Left ventricle myocardium superior (tissue), 1 donor: ENCODE measurements around the gene HRK. TPM values are rescaled to one million over a fixed set of nuclear protein-coding genes. Genes with fewer than 3 reads are reported as not detected.

ENCODE experiments used
- ATAC-seq: fragments of 200-7000 bp; cut with Tn5 transposase; one replicate; pipeline ENCODE4 v1.9.1; 2020; ENCODE audit warnings: mild to moderate bottlenecking, moderate library complexity
- DNase-seq: peaks from one replicate; pipeline ENCODE4 v3.0.0-alpha.2; 2020
- intact Hi-C: fragments of 100-400 bp; cut with micrococcal nuclease; formaldehyde crosslinking; loops from one replicate; pipeline ENCODE4 v1.11.0; 2022
- total RNA-seq: library from RNA; stranded (reverse); fragmentation: NEBNext Ultra II Directional; extraction: Animal tissue kit (Norgen Biotek cat#: 25700); gene quantifications from one replicate; pipeline ENCODE4 v1.2.1, GENCODE V29; 2021
- donor health status: DM: no; HTN: yes; CAD: no; lungs with severe emphysema.

Gene HRK
- total RNA-seq, 1 donor from 2014 or later, result 0.20 TPM

DNA sequence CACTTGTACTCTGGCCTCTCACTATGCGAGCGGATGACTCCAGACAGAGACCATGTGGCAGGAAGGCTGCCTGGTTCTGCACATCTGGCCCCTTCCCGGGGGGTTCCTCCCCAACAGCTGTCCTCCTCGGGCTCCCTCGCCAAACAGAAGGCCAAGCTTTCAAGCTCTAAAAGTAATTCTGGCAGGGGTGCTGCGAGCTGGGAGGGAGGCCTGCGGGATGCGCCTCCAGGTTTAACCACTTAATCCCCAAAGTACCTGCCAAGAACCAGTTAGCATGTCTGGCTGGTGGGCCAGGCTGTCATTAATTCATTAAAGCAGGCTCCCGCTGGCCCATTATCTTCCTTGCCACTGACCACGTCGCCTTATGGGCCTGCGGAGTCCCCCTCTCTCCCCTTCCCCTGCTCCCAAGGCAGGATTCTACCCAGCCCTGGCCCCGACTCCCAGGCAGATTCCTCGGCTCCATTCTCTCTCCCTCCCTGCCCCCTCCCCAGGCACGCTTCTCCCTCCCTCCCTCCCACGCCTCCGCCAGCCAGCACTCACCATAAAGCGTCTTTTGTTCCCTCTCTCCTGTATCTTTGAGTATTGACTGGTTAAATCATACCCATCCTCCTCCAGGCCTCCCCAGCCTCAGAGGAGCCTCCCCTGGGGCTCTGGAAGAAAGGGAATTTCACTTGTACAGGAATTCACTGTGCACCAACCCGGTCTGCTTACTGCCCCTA, 4.9 kb downstream of the HRK start:
- ATAC-seq, result no peak
- intact Hi-C loops, result no loop called here

DNA sequence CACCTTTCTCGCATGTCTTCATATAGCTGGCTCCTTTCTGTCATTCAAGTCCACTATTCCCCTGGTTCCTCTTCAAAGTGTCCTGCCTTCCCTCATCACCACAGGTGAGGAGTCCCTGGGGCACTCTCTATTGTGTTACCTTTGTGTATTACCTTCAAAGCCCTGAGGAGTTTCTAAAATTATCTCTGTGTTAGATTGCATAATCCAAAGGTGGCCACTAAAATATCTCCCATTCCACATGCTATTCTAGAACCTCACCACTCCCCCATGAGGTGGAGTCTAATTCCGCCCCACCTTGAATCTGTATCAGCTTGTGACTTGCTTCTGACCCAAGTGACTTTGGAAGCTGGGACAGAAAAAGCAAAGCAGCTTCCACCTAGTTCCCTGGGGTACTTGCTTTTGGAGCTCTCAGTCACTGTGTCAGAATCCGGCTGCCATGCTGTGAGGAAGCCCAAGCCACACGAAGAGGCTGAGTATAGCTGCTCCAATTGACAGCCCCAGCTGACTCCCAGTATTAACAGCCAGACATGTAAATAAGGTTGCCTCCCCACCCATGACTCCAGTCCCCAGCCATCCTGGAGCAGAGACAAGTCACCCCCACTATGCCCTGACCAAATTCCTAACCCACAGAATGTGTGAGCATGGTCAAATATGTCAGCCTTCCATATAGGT, 6.8 kb downstream of the HRK start:
- DNase-seq (no peak), ATAC-seq (no peak)
- intact Hi-C loops, result no loop called here

More for the DNA sequence above, 4.9 kb downstream of the HRK start:
- DNase-seq, result no peak

DNA sequence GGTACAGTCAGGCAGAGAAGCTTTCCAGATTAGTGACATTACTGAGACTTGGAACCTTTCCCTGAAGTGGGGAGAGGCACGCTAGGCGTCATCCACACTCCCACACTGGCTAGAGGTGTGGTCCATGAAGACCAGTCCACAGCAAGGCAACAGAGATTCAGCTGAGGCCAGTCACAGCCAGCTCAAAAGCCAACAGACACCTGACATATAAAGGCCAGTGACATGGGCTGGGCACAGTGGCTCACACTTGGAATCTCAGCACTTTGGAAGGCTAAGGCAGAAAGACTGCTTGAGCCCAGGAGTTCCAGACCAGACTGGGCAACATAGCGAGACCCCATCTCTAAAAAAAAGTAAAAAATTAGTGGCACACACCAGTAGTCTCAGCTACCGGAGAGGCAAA, 10.9 kb downstream of the HRK start:
- ATAC-seq, result no peak
- DNase-seq, result no peak
- intact Hi-C loops, result no loop called here

DNA sequence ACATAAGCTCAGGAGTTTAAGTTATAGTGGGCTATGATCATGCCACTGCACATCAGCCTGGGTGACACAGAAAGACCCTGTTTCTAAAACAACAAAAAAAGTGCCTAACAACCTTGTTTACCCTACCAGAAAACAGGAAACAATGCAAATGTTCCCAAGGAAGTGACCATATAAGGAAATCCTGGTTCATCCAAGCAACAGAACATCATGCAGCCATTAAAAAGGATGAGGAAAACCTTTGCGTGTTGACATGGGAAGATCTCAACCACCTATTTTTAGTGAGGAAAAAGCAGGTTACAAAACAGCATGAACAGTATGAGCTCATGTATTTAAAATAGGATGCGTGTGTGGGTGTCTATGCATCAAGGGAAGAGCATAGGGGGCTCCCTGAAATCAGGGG, 13.7 kb downstream of the HRK start:
- intact Hi-C loops, result no loop called here
- no peak for DNase-seq
- no peak for ATAC-seq

DNA sequence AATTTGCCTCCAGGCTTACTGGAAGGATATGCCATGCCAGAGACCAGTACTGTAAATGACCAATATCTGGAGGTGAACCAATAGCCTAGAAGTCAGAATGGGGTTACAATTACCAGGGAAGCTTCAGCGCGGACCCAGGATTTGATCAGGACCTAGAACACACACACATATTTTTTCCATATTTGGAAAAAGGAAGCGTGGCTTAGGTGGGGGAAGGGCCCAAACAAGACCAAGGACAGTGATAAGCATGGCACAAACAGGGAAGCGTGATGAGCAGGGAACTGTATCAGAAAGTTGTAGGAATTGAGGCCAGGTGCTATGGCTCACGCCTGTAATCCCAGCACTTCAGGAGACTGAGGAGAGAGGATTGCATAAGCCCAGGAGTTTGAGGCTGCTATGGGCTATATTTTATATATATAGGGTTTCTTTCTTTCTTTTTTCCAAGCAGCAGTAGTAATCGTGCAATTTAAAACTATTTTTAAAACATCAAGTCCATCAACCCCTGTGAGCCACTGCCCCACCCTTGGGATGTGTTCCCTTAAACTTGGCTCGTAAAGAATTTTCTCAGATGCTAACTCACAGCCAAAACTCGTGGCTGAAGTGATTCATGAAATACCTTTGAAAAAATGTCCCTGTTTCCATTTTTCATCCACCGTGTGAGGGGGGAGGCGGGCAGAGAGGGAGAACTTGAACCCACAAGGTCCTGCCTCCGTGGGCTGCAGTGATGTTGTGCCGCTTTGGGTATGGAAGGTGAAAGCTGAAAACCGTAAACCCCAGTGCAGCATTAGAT, 16.7 kb downstream of the HRK start:
- DNase-seq, result no peak
- ATAC-seq, result no peak
- intact Hi-C loops, result no loop called here

DNA sequence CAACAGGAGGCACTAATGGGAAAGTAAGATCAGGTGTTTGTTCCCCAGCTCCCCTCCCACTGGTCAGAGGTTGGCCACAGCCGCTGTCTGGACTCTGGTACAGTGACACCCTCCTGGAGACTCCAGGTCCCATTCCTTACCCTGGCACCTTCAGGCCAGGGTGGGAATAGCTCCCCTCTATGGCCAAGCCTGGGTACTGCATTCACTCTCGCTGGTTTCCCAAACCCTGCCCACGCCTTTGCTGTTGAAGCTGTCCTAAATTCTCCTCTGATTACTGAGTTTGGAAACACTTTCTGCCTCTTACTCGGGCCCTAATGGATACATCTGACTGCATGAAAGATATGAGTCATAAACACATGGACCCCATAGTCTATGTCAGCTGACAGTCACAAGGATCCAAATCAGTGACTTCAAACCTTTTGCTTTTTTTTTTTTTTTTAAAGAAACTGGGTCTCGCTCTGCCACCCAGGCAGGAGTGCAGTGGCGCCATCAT, 17.9 kb downstream of the HRK start:
- ATAC-seq, result no peak
- no peak for DNase-seq
- intact Hi-C loops, result no loop called here

DNA sequence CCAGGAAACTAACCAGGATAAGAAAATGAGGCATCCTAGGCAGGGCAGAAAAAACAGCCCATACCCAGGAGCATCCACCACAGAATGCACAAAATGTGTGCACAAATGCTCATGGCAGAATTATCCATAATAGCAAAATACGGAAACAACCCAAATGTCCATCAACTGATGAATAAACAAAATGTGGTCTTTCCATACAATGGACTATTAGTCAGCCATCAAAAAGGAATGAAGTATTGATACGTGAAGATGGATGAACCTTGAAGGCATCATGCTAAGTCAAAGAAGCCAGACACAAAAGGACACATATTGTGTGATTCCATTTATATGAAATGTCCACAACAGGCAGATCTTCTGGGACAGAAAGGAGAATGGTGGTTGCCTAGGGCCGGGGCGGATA, 19.1 kb downstream of the HRK start:
- intact Hi-C loops, result no loop called here
- ATAC-seq (no peak), DNase-seq (no peak)

DNA sequence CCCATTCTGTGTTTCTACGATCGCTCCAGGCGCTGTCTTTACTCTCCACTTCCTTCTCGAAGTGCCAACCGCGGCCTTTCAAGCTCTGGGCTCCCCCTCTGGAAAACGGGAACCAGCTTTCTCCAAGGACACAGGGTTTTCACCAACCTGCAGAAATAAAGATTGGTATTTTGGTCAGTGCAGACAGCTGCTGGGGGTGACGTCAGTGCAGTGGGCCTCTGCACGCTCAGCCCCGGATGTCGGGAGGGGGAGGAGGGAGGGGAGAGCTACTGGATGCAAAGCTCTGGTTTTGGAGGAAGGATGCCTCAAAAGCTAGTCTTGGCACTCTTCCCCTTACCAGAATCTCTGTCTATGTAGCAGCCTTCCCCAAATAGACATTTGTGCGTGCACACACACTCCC, 19.9 kb downstream of the HRK start:
- intact Hi-C loops, result no loop called here
- DNase-seq (peak; percentile 59), ATAC-seq (peak; percentile 82)

DNA sequence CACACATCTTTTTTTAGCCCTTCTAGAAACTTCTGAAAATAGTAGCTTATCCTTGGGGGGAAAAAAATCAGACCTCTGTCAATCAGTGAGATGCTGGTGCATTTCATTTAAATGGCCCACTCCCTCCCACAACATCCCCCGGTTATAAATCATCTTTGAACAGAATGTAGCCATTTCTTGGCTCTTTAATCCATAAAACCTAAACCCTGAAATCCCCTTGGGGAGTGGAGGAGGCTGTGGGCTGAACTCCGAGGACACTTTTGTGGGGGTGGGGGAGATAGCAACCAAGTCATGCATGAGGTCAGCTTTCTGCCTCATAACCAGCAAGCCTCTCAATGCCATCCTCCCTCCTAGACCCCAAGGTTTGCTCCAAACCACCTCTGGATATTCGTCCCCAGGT, 21.0 kb downstream of the HRK start:
- intact Hi-C loops, result no loop called here
- no peak for DNase-seq
- no peak for ATAC-seq

DNA sequence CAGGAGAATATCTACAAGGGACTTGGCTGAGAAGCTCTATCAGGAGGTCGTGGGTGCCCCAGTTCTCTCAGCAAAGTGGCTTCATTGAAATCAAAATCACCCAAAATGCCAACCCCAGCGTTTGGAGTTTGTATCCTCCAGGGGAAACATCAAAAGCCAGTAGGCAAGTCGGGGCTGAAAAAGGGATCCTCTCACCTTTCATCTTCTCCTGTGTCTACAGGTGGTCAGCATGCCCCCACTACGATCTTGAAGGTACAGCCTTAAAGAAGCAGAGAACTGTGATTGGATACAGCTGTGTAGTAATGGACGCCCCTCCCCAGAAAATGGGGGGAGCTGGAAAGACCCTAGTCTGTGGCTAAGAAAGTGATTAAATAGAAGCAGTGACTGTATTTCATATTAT, 22.2 kb downstream of the HRK start:
- ATAC-seq, result no peak
- DNase-seq, result no peak
- intact Hi-C loops, result no loop called here

DNA sequence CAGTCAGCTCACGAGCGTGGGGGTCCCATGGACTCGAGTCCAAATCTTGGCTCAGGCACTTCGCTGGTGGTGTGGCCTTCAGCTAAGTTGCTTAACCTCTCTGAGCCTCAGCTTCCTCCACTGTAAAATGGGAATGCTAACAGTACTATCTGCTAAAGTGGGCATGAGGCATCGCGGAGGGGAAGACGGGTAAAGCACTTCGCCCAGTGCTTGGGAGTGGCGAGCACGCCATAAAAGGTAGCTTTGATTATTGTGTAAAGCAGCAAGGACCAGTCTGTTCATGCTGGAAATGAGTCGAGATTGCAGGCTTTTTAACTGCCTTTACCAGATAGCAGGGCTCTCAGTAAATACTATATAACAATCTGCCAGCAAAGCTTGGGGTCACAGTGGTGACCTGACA, 24.5 kb downstream of the HRK start:
- DNase-seq (no peak), ATAC-seq (no peak)
- intact Hi-C loops, result no loop called here

DNA sequence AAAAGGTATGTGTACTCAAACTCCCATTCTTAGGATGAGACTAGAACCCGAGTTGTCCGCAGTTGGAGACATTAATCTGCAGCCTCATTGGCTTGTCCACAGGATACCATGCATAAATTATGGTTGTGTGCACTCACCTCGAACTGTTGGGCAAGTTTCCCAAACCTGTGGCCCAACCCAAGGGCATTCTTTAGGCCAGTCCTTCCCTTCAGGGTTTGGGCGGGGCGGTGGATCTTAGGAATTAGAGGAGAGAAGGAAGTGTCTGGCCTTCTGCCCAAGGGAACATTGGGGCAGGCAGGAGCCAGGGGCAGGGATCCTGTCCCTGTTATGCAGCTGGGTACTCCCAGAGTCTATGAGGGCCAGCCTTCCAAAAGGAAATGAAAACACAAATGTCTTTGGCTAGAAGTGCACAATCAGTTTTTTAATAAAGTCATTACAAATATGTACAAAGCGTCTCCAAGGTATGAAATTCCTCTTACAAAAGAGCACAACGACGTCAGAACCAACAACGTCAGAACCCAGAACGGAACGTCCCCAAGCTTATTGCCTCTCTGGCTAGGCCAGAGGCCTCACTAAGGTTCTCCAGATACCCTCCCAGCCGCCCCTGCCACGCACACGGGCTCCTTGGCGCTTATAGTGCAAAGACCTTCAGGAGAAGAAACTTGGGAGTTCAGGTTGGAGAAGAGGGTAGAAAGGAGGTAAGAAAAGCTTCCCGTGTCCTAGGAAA, 25.3 kb downstream of the HRK start:
- DNase-seq, result no peak
- intact Hi-C loops, result no loop called here
- ATAC-seq, result no peak

DNA sequence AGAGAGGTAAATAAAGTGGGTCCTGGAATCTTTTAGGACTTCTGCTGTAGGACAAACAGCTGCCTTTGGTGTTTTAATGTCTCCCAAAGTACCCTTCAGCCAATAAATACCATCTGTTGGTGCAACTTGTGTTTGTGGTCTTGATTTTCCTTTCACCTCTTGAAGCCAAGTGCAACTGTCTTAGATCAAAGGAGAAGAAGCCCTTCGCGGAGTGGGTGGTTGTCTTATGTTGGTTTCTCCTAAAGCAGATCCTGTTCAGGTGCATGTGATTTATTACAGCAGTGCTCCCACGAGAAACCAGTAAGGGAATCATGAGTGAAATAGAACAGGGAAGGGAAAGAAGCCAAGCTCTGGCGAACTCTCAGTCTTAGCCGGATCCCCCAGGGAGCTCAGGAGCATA, 27.7 kb downstream of the HRK start:
- ATAC-seq (no peak), DNase-seq (no peak)
- intact Hi-C loops, result no loop called here

DNA sequence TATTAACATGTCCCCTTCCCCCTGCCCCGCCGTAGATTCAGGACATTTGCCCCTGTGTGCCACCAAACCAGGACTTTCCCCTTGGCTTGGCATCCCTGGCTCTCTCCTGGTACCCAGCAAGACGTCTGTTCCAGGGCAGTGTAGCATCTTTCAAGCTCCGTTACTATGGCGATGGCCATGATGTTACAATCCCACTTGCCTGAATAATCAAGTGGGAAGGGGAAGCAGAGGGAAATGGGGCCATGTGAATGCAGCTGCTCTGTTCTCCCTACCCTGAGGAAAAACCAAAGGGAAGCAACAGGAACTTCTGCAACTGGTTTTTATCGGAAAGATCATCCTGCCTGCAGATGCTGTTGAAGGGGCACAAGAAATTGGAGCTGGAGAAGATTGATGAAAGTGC, 28.9 kb downstream of the HRK start:
- no peak for ATAC-seq
- DNase-seq, result no peak
- intact Hi-C loops, result no loop called here

DNA sequence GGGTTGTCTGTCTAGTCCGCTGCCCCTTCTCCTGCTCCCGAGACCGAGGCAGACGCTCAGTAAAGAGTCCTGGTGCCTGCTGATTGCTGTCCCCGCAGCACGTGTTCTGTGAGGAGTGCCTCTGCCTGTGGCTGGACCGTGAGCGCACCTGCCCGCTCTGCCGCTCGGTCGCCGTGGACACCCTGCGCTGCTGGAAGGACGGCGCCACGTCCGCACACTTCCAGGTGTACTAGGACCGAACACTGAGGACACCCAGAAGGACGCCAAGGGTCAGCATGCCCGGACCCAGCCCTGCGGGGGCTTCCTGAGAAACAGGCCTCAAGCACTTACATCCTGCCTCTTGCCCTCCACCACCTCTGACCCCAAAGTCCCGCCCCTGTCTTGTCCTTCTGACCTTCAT, 32.0 kb downstream of the HRK start:
- no peak for ATAC-seq
- intact Hi-C loops, result no loop called here
- no peak for DNase-seq

DNA sequence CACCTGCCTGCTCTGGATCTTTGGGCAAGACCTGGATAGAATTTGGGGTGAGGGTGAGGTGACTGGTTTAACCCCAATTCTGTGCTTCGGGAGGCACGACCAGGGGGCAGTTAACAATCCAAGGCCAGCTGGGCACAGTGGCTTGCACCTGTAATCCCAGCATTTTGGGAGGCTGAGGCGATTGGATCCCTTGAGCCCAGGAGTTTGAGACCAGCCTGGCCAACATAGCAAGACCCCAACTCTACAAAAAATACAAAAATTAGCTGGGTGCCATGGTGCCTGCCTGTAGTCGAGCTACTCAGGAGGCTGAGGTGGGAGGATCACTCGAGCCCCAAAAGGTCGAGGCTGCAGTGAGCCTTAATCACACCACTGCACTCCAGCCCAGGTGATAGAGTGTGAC, 38.2 kb downstream of the HRK start:
- DNase-seq, result no peak
- intact Hi-C loops, result no loop called here
- no peak for ATAC-seq

DNA sequence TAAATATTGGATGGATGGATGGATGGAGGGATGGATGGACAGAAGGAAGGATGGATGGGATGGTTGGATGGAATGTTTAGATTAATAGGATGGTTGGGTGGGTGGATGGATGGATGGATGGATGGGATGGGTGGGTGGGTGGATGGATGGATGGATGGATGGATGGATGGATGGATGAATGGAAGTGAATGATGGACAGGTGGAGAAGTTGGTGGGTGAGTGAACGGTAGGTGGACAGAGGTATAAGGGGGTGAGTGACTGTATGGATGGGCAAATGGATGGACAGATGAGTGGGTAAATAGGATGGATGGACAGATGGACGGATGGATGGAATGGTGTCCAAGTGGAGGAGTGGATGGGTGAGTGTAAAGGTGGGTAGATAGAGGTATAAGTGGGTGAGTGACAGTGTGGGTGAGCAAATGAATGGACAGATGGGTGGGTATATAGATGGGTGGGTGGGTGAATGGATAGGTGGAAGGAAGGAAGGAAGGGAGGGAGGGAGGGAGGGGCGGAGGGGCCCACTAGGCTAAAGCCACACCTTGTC, 41.9 kb downstream of the HRK start:
- DNase-seq (no peak), ATAC-seq (no peak)
- intact Hi-C loops, result no loop called here

DNA sequence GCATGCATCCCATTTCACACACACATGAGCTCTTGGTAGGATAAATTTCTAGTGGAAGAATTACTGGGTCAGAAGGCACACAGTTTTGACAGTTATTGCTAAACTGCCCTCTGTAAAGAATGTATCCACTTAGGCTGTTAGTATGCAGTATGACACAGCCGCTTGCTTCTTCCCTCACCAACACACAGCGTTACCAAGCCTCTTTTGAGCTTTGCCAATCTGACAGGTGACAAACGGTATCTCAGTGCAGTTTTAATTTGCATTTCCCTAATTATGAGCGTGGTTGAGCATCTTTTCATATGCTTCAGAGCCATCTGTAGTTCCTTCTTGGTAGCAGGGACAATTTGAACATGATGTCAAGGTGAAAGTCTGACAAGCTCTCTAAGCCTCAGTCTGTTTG, 42.9 kb downstream of the HRK start:
- no peak for ATAC-seq
- intact Hi-C loops, result no loop called here
- DNase-seq, result no peak

DNA sequence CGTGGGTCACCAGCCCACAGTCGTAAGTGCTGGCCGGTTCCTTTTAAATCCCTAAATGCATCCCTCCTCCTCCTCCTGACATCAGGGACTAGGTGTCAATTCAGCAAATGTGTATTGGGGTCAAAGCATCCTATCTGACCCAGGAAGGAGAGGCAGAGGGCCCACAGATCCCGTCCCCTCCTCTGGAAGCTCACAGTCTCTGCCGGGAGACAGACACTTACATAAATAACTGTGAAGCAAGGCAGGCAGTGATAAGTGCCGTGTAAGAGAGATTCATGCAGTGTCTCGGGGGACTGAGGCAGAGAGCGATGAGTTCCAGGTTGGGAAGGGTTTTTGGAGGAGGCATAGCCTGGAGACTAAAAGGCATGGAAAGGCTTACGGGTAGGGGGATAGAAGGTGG, 44.1 kb downstream of the HRK start:
- DNase-seq (no peak), ATAC-seq (no peak)
- intact Hi-C loops, result no loop called here

DNA sequence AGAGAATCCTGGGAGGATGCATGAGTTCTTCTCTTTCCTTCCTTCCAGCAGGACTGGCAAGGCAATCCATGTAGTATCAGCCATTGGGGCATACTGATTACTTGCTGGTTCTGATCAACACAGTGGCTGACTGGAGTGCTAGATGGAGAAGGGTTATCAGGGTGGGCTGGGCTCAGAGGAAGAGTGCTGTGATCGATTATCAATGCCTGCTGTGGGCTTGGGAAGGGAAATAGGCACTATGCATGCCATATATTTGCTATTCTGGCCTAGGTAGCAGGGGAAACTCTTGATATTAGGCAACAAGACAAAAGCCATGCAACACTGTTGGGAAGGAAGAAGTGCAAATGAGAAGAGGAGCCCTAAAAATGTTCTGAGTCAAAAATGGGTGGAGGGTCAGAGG, 45.8 kb downstream of the HRK start:
- intact Hi-C loops, result no loop called here
- DNase-seq (no peak), ATAC-seq (no peak)
